ENCODE measurements around the gene RBM4. TPM values are rescaled to one million over a fixed set of nuclear protein-coding genes. Genes with fewer than 3 reads are reported as not detected.

RBM4 gene
- total RNA-seq, 1 donor from 2014 or later = 206 TPM

DNA sequence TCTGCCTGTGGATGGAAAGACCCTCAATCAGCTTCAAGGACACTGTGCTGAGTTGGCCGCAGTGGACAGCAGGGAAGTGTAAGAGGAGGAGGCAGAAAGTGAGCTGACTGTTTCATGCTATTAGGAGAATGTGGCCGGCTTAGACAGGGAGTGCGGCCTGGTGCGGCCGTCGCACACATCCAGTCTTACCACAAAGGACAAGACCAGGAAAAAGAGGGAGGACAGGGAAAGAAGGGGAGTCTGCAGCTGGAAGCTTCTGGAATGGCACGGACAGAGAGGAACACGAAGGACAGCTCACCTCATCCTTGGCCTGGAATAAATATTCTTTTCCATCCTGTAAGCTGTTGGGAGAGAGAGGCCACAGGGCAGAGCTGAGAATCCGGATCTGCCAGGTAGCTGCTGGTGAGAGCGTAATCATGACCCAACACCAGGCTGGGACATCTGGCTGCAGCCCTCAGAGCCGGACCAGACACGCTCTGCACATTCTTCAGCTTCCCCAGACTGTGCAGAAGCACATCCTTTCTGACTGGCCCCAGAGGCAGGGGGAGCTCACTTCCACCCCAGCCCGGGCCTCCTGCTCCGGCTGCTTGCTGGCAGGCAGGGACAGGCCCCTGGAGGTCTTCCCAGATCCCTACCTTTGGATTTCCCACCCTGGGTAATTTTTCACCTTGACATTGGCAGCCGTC is 47.7 kb downstream of the RBM4 start:
- H2AFZ ChIP-seq (replicated peaks) = no peak overlapping the region
- H3K36me3 ChIP-seq = no peaks in the 10 kb centered on the region
- H3K4me3 ChIP-seq = no peak overlapping the region
- H4K20me1 ChIP-seq (ENCODE audit: low read depth) = no peaks in the 10 kb centered on the region
- no peaks in the 10 kb centered on the region for H3K4me1 Mint-ChIP-seq
- H3K9me3 ChIP-seq (ENCODE audit: low read depth) = no peaks in the 10 kb centered on the region
- no peak for DNase-seq (ENCODE audit: low spot score)
- H3K9ac ChIP-seq = no peak overlapping the region
- peaks cover 12% of the 10 kb centered on the region for H3K27me3 Mint-ChIP-seq (ENCODE audit: insufficient read depth, low read depth)
- TF ChIP-seq CTCF (IDR thresholded peaks at IDR 0.05) = no peak
- TF ChIP-seq EZH2 (IDR thresholded peaks at IDR 0.05) = no peak
- TF ChIP-seq EZH2phosphoT487 (IDR thresholded peaks at IDR 0.05) = no peak
- no peak overlapping the region for H3K4me3 Mint-ChIP-seq
- no peaks in the 10 kb centered on the region for H3K27me3 ChIP-seq
- no peak overlapping the region for H3K27ac ChIP-seq
- no peaks in the 10 kb centered on the region for H3K79me2 ChIP-seq (ENCODE audit: low read depth)
- H3K9me3 Mint-ChIP-seq = no peaks in the 10 kb centered on the region
- peak overlapping the region; percentile 82 for H3K27ac Mint-ChIP-seq
- peaks cover 10% of the 10 kb centered on the region for H3K36me3 Mint-ChIP-seq
- H3K4me2 ChIP-seq = no peak overlapping the region
- peaks cover 8% of the 10 kb centered on the region for H3F3A ChIP-seq (ENCODE audit: low read depth)
- no peaks in the 10 kb centered on the region for H3K4me1 ChIP-seq

DNA sequence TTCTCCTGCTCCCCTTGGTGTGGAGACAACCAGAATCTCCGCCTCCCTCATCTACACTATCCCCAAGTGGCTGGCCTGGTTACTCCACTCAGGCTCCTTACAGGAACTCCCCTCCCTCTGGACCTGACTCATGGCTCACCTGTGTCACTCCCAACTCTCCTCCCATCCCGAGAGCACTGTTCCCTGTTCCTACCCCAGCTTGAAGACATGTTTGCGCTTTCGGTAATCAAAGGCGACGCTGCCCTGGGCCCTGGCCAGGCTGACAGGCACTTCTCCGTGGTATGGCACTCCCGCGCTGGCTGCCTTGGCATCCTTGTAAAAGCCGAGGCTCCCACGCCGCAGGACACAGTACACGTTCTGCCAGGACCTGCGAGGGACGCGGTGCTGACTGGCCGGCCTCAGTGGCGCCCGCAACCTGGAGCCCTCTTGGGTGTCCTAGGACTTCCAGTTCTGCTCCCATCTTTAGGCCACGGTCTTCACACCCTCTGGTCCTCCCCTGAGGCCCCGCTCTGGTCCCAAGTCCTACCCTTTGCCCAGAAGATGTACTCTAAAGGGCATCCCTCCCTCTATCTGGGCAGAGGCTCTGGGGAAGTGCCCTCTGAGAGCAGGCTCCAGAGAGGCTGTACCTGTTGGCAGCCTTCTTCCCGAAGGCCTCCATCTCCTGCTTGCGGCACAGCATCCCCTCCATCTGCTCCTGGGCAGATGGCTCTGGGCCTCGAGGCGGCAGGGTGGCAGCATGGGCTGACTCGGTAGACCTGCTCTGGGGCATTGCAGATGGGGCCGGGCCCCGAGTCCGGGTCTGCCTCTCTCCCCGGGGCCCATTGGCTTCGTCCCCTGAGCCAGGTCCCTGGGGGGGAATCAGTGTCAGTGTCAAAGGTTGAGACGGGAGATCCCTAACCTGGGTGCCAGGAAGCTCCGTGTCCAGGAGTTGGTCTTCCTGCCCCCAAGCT is 48.6 kb downstream of the RBM4 start:
- peaks cover 10% of the 10 kb centered on the region for H3K36me3 Mint-ChIP-seq
- DNase-seq (ENCODE audit: low spot score) = no peak

GRCh38 chr11:66687831-66688281 is 49.4 kb downstream of the RBM4 start:
- Mint-ChIP-seq H3K27me3 (ENCODE audit: insufficient read depth, low read depth) (peaks cover 12% of the 10 kb centered on the region), H3K4me3 (no peak overlapping the region), H3K9me3 (no peaks in the 10 kb centered on the region), H3K4me1 (no peaks in the 10 kb centered on the region), H3K27ac (no peak overlapping the region), H3K36me3 (peaks cover 10% of the 10 kb centered on the region)
- no peak overlapping the region for H3K4me3 ChIP-seq
- H3K4me1 ChIP-seq = no peaks in the 10 kb centered on the region
- no peak overlapping the region for H2AFZ ChIP-seq (replicated peaks)
- peaks cover 4% of the 10 kb centered on the region for H3F3A ChIP-seq (ENCODE audit: low read depth)
- no peaks in the 10 kb centered on the region for H4K20me1 ChIP-seq (ENCODE audit: low read depth)
- H3K27ac ChIP-seq = no peak overlapping the region
- TF ChIP-seq EZH2phosphoT487 (IDR thresholded peaks at IDR 0.05) (no peak), CTCF (IDR thresholded peaks at IDR 0.05) (no peak), EZH2 (IDR thresholded peaks at IDR 0.05) (no peak)
- no peaks in the 10 kb centered on the region for H3K79me2 ChIP-seq (ENCODE audit: low read depth)
- H3K4me2 ChIP-seq = no peak overlapping the region
- no peaks in the 10 kb centered on the region for H3K9me3 ChIP-seq (ENCODE audit: low read depth)
- no peak for DNase-seq (ENCODE audit: low spot score)
- no peaks in the 10 kb centered on the region for H3K36me3 ChIP-seq
- no peak overlapping the region for H3K9ac ChIP-seq
- H3K27me3 ChIP-seq = no peaks in the 10 kb centered on the region

More for the DNA sequence above, 48.6 kb downstream of the RBM4 start:
- H2AFZ ChIP-seq (replicated peaks) = no peak overlapping the region
- Mint-ChIP-seq H3K27me3 (ENCODE audit: insufficient read depth, low read depth) (peaks cover 12% of the 10 kb centered on the region), H3K9me3 (no peaks in the 10 kb centered on the region), H3K4me3 (no peak overlapping the region), H3K4me1 (no peaks in the 10 kb centered on the region), H3K27ac (peak overlapping the region; percentile 12)
- H3K9me3 ChIP-seq (ENCODE audit: low read depth) = no peaks in the 10 kb centered on the region
- H3K4me2 ChIP-seq = no peak overlapping the region
- H3K36me3 ChIP-seq = no peaks in the 10 kb centered on the region
- peaks cover 8% of the 10 kb centered on the region for H3F3A ChIP-seq (ENCODE audit: low read depth)
- H4K20me1 ChIP-seq (ENCODE audit: low read depth) = no peaks in the 10 kb centered on the region
- no peak for TF ChIP-seq EZH2phosphoT487 (IDR thresholded peaks at IDR 0.05)
- no peak for TF ChIP-seq EZH2 (IDR thresholded peaks at IDR 0.05)
- TF ChIP-seq CTCF (IDR thresholded peaks at IDR 0.05) = no peak
- no peaks in the 10 kb centered on the region for H3K27me3 ChIP-seq
- H3K9ac ChIP-seq = no peak overlapping the region
- no peaks in the 10 kb centered on the region for H3K4me1 ChIP-seq
- no peak overlapping the region for H3K27ac ChIP-seq
- H3K4me3 ChIP-seq = no peak overlapping the region
- no peaks in the 10 kb centered on the region for H3K79me2 ChIP-seq (ENCODE audit: low read depth)

Measured in neural progenitor cell (in vitro differentiated cells).